K562 (cell line): ENCODE data around the gene FPGS. TPM values are rescaled to one million over a fixed set of nuclear protein-coding genes. Genes with fewer than 3 reads are reported as not detected.

ENCODE experiments used
- HDAC6 ChIP-seq: IDR thresholded peaks from 2 replicates; pipeline ENCODE4 v1.6.1; 2012; ENCODE audit warnings: low read depth, mild to moderate bottlenecking, control low read depth, inconsistent platforms, low read length, moderate library complexity
- KDM5B ChIP-seq: fragments of 200-600 bp; sonication (generic); IDR thresholded peaks from 2 replicates; pipeline ENCODE4 v1.6.1; 2012; ENCODE audit warnings: low read depth, mild to moderate bottlenecking, moderate library complexity, low read length, control low read depth, inconsistent platforms; ENCODE audit not compliant: insufficient replicate concordance
- KLF10 ChIP-seq: fragments of 250-450 bp; sonication (Bioruptor Pico); IDR thresholded peaks from 2 replicates; pipeline ENCODE4 v1.6.1; 2021; ENCODE audit warnings: matching md5 sums
- NR2F6 ChIP-seq: fragments of 450-650 bp; formaldehyde crosslinking; IDR thresholded peaks from 2 replicates; pipeline ENCODE4 v1.4.0; 2020; ENCODE audit warnings: mild to moderate bottlenecking
- PRPF4 ChIP-seq: fragments of 200-400 bp; formaldehyde crosslinking; IDR thresholded peaks from one replicate; pipeline ENCODE4 v1.6.1; 2017; ENCODE audit warnings: low read length, low read depth, mild to moderate bottlenecking; ENCODE audit not compliant: insufficient read depth, poor library complexity, severe bottlenecking
- PYGO2 ChIP-seq: fragments of 450-650 bp; IDR thresholded peaks from 2 replicates; pipeline ENCODE4 v1.6.1; 2016; ENCODE audit warnings: mild to moderate bottlenecking, missing genetic modification characterization, moderate library complexity, missing compliant biosample characterization
- SMAD3 ChIP-seq: fragments of 450-650 bp; formaldehyde crosslinking; conservative IDR thresholded peaks from 2 replicates; pipeline ENCODE4 v1.4.0; 2020; ENCODE audit warnings: mild to moderate bottlenecking
- SREBF2 ChIP-seq: sonication (generic); formaldehyde crosslinking; IDR thresholded peaks from 2 replicates; pipeline ENCODE4 v1.4.0; 2020; ENCODE audit warnings: mild to moderate bottlenecking, missing genetic modification reagents
- TAL1 ChIP-seq: fragments of 450-650 bp; IDR thresholded peaks from 2 replicates; pipeline ENCODE4 v1.6.1; 2016; ENCODE audit warnings: mild to moderate bottlenecking
- TEAD4 ChIP-seq, 2 experiments: sonication (generic) in 1 of 2; formaldehyde crosslinking in 1 of 2; IDR thresholded peaks; 2 replicates each; pipeline versions ENCODE4 v1.6.1 to v1.8.0; 2012 to 2022; ENCODE audit warnings: borderline replicate concordance in 1 of 2, inconsistent platforms in 1 of 2, low read length in 1 of 2, mild to moderate bottlenecking in 1 of 2, missing genetic modification reagents in 1 of 2
- TOE1 ChIP-seq, 2 experiments: fragments of 450-650 bp in 1 of 2; sonication (generic) in 1 of 2; formaldehyde crosslinking in 1 of 2; IDR thresholded peaks; 2 replicates each; pipeline versions ENCODE4 v1.7.1 to v1.8.0; 2016 to 2022; ENCODE audit warnings: borderline replicate concordance in 2 of 2, mild to moderate bottlenecking in 2 of 2, antibody characterized with exemption in 1 of 2, inconsistent platforms in 1 of 2, low read depth in 1 of 2, missing genetic modification reagents in 1 of 2, moderate library complexity in 1 of 2
- ZNF280B ChIP-seq: fragments of 250-450 bp; sonication (Bioruptor Pico); IDR thresholded peaks from 2 replicates; pipeline ENCODE4 v1.5.1; 2021; ENCODE audit warnings: mild to moderate bottlenecking
- ZSCAN32 ChIP-seq: fragments of 450-650 bp; formaldehyde crosslinking; IDR thresholded peaks from 2 replicates; pipeline ENCODE4 v1.4.0; 2020; ENCODE audit warnings: mild to moderate bottlenecking, moderate library complexity
- polyA plus RNA-seq, 8 experiments: library from polyadenylated mRNA; depleted of rRNA in 4 of 8; stranded (reverse) in 5 of 8; unstranded in 3 of 8; fragments of >200 nt; fragmentation: Nextera tagmentation in 2 of 8; fragmentation: Illumina TruSeq in 1 of 8; extraction: Ambion mirVana in 2 of 8; extraction: Trizol in 1 of 8; gene quantifications; 2 replicates each; pipeline versions ENCODE4 v1.2.1 to v1.2.3, GENCODE V29; 2011 to 2014; ENCODE audit warnings: inconsistent platforms in 1 of 8, missing spikeins in 1 of 8
- total RNA-seq, 7 experiments: library from RNA; depleted of rRNA in 6 of 7; stranded (reverse); fragments of >200 nt in 6 of 7; fragmentation: Illumina TruSeq in 2 of 7; extraction: Trizol in 2 of 7; gene quantifications; 2 replicates each; pipeline versions ENCODE4 v1.2.1 to v1.2.3, GENCODE V29; 2011 to 2021; ENCODE audit warnings: low replicate concordance in 1 of 7
- TF ChIP-seq, protein P1 (sequence below): fragments of 250-450 bp; sonication (Bioruptor Pico); IDR thresholded peaks from 2 replicates; pipeline ENCODE4 v1.8.0; 2022; ENCODE audit warnings: inconsistent platforms
- TF ChIP-seq, protein P2 (sequence below): sonication (generic); IDR thresholded peaks from 2 replicates; pipeline ENCODE4 v1.6.1; 2016
- TF ChIP-seq, protein P3 (sequence below), 3 experiments: fragments of 200-800 bp in 1 of 3; sonication (Bioruptor generic) in 1 of 3; sonication (generic) in 1 of 3; formaldehyde crosslinking in 1 of 3; IDR thresholded peaks; 2 replicates each; pipeline versions ENCODE4 v1.6.1 to v1.8.0; 2016 to 2022; ENCODE audit warnings: mild to moderate bottlenecking in 2 of 3, missing compliant biosample characterization in 2 of 3, missing genetic modification characterization in 2 of 3, missing genetic modification reagents in 1 of 3

FPGS gene
- total and polyA plus RNA-seq, 9 of the 15 experiments (the other 6 are each of a cell fraction or from before 2014, with no cell fraction given): 0.84 to 86.4 (median 59.2) TPM

DNA sequence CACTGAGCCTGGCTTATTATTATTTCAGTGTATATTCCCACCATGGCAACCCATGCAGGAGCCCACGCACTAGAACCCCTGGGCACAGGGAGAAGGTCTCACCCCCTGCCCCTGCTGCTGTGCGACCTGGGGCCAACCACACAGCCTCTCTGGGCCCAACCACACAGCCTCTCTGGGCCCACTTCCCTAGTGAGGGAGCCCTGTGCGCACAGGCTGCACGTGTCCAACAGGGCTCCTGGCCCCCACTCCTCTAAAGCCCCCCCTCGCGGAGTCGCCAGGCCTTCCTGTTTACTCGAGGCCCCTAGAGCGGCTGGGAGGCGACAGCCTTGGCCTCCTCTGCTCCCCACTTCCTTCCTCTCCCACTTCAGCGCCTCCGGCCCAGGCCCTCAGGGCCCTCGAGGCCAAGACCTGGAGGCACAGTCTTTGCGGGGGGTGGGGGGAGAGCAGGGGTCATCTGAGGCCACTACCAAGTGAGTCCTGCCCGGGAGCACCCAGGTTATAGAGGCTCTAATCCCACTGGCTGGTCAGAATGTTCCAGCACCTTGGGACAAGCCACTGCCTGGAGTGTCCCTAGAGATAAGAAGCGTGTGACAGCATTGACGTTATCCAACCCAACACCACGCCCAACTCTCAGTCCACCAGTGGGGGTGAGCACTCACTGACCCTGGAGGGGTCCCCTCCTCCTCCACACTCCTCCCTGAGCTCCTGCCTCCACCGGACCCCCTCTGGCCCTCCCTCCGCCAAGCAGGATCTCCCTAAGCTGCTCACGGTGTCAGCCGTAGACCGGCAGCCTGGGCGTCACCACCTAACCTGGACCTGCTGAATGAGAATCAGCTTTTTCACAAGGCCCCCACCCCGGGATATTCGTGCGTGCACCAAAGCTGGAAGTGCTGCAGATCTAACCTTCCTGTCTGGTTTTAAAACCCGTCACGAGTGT, 59.7 kb downstream of the FPGS start (continued):
- TF ChIP-seq, protein P1, sequence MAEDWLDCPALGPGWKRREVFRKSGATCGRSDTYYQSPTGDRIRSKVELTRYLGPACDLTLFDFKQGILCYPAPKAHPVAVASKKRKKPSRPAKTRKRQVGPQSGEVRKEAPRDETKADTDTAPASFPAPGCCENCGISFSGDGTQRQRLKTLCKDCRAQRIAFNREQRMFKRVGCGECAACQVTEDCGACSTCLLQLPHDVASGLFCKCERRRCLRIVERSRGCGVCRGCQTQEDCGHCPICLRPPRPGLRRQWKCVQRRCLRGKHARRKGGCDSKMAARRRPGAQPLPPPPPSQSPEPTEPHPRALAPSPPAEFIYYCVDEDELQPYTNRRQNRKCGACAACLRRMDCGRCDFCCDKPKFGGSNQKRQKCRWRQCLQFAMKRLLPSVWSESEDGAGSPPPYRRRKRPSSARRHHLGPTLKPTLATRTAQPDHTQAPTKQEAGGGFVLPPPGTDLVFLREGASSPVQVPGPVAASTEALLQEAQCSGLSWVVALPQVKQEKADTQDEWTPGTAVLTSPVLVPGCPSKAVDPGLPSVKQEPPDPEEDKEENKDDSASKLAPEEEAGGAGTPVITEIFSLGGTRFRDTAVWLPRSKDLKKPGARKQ (CRISPR knock-in tag): no peak
- TF ChIP-seq SREBF2 (CRISPR knock-in tag): no peak
- TF ChIP-seq NR2F6 (CRISPR knock-in tag): no peak
- peak; percentile 40 for TF ChIP-seq KDM5B
- TF ChIP-seq, protein P2, sequence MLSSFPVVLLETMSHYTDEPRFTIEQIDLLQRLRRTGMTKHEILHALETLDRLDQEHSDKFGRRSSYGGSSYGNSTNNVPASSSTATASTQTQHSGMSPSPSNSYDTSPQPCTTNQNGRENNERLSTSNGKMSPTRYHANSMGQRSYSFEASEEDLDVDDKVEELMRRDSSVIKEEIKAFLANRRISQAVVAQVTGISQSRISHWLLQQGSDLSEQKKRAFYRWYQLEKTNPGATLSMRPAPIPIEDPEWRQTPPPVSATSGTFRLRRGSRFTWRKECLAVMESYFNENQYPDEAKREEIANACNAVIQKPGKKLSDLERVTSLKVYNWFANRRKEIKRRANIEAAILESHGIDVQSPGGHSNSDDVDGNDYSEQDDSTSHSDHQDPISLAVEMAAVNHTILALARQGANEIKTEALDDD: peak; percentile 48; the same call in 1 of the 2 replicates
- no peak; the same call in 1 of the 2 replicates for TF ChIP-seq SMAD3 (CRISPR knock-in tag)
- TF ChIP-seq, protein P3, sequence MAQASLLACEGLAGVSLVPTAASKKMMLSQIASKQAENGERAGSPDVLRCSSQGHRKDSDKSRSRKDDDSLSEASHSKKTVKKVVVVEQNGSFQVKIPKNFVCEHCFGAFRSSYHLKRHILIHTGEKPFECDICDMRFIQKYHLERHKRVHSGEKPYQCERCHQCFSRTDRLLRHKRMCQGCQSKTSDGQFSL (CRISPR knock-in tag; IDR thresholded peaks at IDR 0.05): peak; percentile 85
- TF ChIP-seq, protein P3 (tag; IDR thresholded peaks at IDR 0.05): peak; percentile 58 to 79; a peak in 3 of 4 replicates
- no peak for TF ChIP-seq ZNF280B (CRISPR knock-in tag)
- no peak for TF ChIP-seq PRPF4
- peak; percentile 76 for TF ChIP-seq TAL1
- no peak for TF ChIP-seq KLF10 (CRISPR knock-in tag)
- peak; percentile 76 for TF ChIP-seq TEAD4 (IDR thresholded peaks at IDR 0.05; ENCODE audit: low read length)
- peak; percentile 60; the same call in 1 of the 2 replicates for TF ChIP-seq TEAD4 (CRISPR knock-in tag; IDR thresholded peaks at IDR 0.05; ENCODE audit: borderline replicate concordance)
- TF ChIP-seq TOE1 (IDR thresholded peaks at IDR 0.05; ENCODE audit: borderline replicate concordance): peak; percentile 80; the same call in 1 of the 2 replicates
- TF ChIP-seq TOE1 (CRISPR knock-in tag; IDR thresholded peaks at IDR 0.05; ENCODE audit: borderline replicate concordance, low read depth): 0 out of 2 replicates have a peak, but pooled peaks have one; percentile 25
- TF ChIP-seq PYGO2: 0 out of 2 replicates have a peak, but pooled peaks have one; percentile 9
- no peak for TF ChIP-seq HDAC6
- TF ChIP-seq ZSCAN32 (CRISPR knock-in tag): 0 out of 2 replicates have a peak, but pooled peaks have one; percentile 1
